Ishikawa (cell line): ENCODE measurements around the gene BRD3.

Experiments used
- EGR1 ChIP-seq: IDR thresholded peaks from 2 replicates; pipeline ENCODE4 v1.6.1; 2012
- FOXM1 ChIP-seq: IDR thresholded peaks from 2 replicates; pipeline ENCODE4 v1.6.1; 2012; ENCODE audit warnings: low read depth, borderline replicate concordance
- NFIC ChIP-seq: IDR thresholded peaks from 2 replicates; pipeline ENCODE4 v1.6.1; 2012
- TAF1 ChIP-seq: IDR thresholded peaks from 2 replicates; pipeline ENCODE4 v1.6.1; 2012; ENCODE audit warnings: low read depth, mild to moderate bottlenecking
- TEAD4 ChIP-seq: IDR thresholded peaks from 2 replicates; pipeline ENCODE4 v1.6.1; 2012
- YY1 ChIP-seq: IDR thresholded peaks from 2 replicates; pipeline ENCODE4 v1.6.1; 2012; ENCODE audit warnings: low read depth
- TF ChIP-seq, protein P1 (sequence below): IDR thresholded peaks from 2 replicates; pipeline ENCODE4 v1.6.1; 2012
- TF ChIP-seq, protein P2 (sequence below): IDR thresholded peaks from 2 replicates; pipeline ENCODE4 v1.6.1; 2012; ENCODE audit warnings: low read depth, mild to moderate bottlenecking

DNA sequence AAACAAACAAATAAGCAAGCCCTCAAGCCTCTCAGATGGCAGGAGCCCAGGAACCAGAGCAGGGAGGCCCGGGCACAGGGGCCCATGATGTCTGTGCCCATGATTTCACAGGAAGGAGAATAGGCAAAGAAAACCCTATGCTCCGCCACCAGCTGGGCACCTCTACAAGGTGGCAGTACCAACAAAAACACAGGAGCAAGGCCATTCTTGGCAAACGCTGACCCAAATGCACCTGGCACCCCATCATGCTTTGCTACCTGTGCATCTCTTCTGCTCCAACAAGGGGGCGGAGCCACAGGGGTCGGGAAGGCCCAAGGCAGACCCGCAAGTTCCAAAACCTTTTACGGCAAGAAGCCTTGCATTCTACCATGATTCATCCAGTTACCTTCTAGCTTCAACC lies 3.1 kb downstream of the BRD3 start:
- TF ChIP-seq, protein P1, sequence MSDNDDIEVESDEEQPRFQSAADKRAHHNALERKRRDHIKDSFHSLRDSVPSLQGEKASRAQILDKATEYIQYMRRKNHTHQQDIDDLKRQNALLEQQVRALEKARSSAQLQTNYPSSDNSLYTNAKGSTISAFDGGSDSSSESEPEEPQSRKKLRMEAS: no peak
- TF ChIP-seq NFIC: no peak
- TF ChIP-seq TEAD4: no peak
- TF ChIP-seq, protein P2, sequence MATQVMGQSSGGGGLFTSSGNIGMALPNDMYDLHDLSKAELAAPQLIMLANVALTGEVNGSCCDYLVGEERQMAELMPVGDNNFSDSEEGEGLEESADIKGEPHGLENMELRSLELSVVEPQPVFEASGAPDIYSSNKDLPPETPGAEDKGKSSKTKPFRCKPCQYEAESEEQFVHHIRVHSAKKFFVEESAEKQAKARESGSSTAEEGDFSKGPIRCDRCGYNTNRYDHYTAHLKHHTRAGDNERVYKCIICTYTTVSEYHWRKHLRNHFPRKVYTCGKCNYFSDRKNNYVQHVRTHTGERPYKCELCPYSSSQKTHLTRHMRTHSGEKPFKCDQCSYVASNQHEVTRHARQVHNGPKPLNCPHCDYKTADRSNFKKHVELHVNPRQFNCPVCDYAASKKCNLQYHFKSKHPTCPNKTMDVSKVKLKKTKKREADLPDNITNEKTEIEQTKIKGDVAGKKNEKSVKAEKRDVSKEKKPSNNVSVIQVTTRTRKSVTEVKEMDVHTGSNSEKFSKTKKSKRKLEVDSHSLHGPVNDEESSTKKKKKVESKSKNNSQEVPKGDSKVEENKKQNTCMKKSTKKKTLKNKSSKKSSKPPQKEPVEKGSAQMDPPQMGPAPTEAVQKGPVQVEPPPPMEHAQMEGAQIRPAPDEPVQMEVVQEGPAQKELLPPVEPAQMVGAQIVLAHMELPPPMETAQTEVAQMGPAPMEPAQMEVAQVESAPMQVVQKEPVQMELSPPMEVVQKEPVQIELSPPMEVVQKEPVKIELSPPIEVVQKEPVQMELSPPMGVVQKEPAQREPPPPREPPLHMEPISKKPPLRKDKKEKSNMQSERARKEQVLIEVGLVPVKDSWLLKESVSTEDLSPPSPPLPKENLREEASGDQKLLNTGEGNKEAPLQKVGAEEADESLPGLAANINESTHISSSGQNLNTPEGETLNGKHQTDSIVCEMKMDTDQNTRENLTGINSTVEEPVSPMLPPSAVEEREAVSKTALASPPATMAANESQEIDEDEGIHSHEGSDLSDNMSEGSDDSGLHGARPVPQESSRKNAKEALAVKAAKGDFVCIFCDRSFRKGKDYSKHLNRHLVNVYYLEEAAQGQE: no peak
- TF ChIP-seq EGR1: no peak
- TF ChIP-seq YY1: no peak
- TF ChIP-seq FOXM1: no peak
- no peak for TF ChIP-seq TAF1
